HEK293 (cell line): ENCODE measurements around the gene RPL12.

Source experiments
- CTCF ChIA-PET: fragments of 350-600 bp; formaldehyde crosslinking; extraction: SDS; loops from one replicate; lab custom pipeline; 2021; ENCODE audit warnings: antibody characterized with exemption; lab: Yijun Ruan, JAX
- POLR2A ChIA-PET: fragments of 300-600 bp; formaldehyde crosslinking; extraction: SDS; loops from one replicate; lab custom pipeline; 2020; ENCODE audit warnings: antibody characterized with exemption, inconsistent platforms; lab: Yijun Ruan, JAX
- H3K27ac ChIP-seq: fragments of 200-500 bp; sonication (Bioruptor generic); 2 replicates; pipeline ENCODE4 v1.5.1; 2014; ENCODE audit warnings: low read depth, low read length, control low read depth, inconsistent platforms; ENCODE audit errors: extremely low read depth
- H3K36me3 ChIP-seq, 2 experiments: fragments of 200-500 bp in 1 of 2; sonication (Bioruptor generic) in 1 of 2; 1 replicate in 1 of 2; 2 replicates in 1 of 2; pipeline ENCODE4 v1.5.1; 2014 to 2017; ENCODE audit warnings: inconsistent platforms in 2 of 2, low read length in 2 of 2; ENCODE audit not compliant: control insufficient read depth in 2 of 2, insufficient read depth in 1 of 2
- H3K4me1 ChIP-seq: fragments of 200-500 bp; sonication (Bioruptor generic); 2 replicates; pipeline ENCODE4 v1.5.1; 2014; ENCODE audit warnings: mild to moderate bottlenecking, low read length, inconsistent platforms; ENCODE audit not compliant: control insufficient read depth, insufficient read depth
- H3K4me3 ChIP-seq: 2 replicates; pipeline ENCODE4 v1.5.1; 2011; ENCODE audit warnings: low read depth, mild to moderate bottlenecking, control low read depth, low read length, moderate library complexity
- H3K9me3 ChIP-seq: fragments of 200-500 bp; sonication (Bioruptor generic); 2 replicates; pipeline ENCODE4 v1.5.1; 2014; ENCODE audit warnings: low read depth, low read length, inconsistent platforms; ENCODE audit not compliant: control insufficient read depth, insufficient read depth
- BCL11B ChIP-seq: fragments of 450-650 bp; formaldehyde crosslinking; IDR thresholded peaks from 2 replicates; pipeline ENCODE4 v1.5.1; 2016; ENCODE audit warnings: low read depth, missing biosample characterization, missing genetic modification characterization
- EGR2 ChIP-seq: fragments of 450-650 bp; formaldehyde crosslinking; IDR thresholded peaks from 2 replicates; pipeline ENCODE4 v1.5.1; 2016; ENCODE audit warnings: low read depth, missing biosample characterization, missing genetic modification characterization
- GLI2 ChIP-seq: fragments of 450-650 bp; formaldehyde crosslinking; IDR thresholded peaks from 2 replicates; pipeline ENCODE4; 2017; ENCODE audit warnings: missing biosample characterization, missing genetic modification characterization, low read depth, borderline replicate concordance
- KLF1 ChIP-seq: fragments of 450-650 bp; formaldehyde crosslinking; IDR thresholded peaks from 2 replicates; pipeline ENCODE4 v1.5.1; 2016; ENCODE audit warnings: missing biosample characterization, missing genetic modification characterization
- OVOL3 ChIP-seq: fragments of 450-650 bp; formaldehyde crosslinking; IDR thresholded peaks from 2 replicates; pipeline ENCODE4 v1.5.1; 2016; ENCODE audit warnings: missing biosample characterization, missing genetic modification characterization
- PRDM1 ChIP-seq: fragments of 450-650 bp; formaldehyde crosslinking; IDR thresholded peaks from 2 replicates; pipeline ENCODE4; 2016; ENCODE audit warnings: missing biosample characterization, missing genetic modification characterization
- SP3 ChIP-seq: fragments of 450-650 bp; formaldehyde crosslinking; IDR thresholded peaks from 2 replicates; pipeline ENCODE4 v1.5.1; 2016; ENCODE audit warnings: missing biosample characterization, missing genetic modification characterization
- ZBTB8A ChIP-seq: fragments of 450-650 bp; formaldehyde crosslinking; IDR thresholded peaks from 2 replicates; pipeline ENCODE4 v1.5.1; 2016; ENCODE audit warnings: missing biosample characterization, missing genetic modification characterization
- ZFHX2 ChIP-seq: fragments of 450-650 bp; formaldehyde crosslinking; conservative IDR thresholded peaks from 2 replicates; pipeline ENCODE4 v1.5.1; 2016; ENCODE audit warnings: missing biosample characterization, missing genetic modification characterization
- ZFP41 ChIP-seq: fragments of 450-650 bp; formaldehyde crosslinking; IDR thresholded peaks from 2 replicates; pipeline ENCODE4 v1.5.1; 2016; ENCODE audit warnings: missing biosample characterization, missing genetic modification characterization, borderline replicate concordance
- ZIC2 ChIP-seq: fragments of 450-650 bp; formaldehyde crosslinking; IDR thresholded peaks from 2 replicates; pipeline ENCODE4 v1.5.1; 2016; ENCODE audit warnings: missing biosample characterization, missing genetic modification characterization
- ZNF16 ChIP-seq: fragments of 450-650 bp; formaldehyde crosslinking; IDR thresholded peaks from 2 replicates; pipeline ENCODE4 v1.5.1; 2016; ENCODE audit warnings: low read depth, missing biosample characterization, missing genetic modification characterization
- ZNF24 ChIP-seq: fragments of 450-650 bp; formaldehyde crosslinking; IDR thresholded peaks from 2 replicates; pipeline ENCODE4 v1.5.1; 2016; ENCODE audit warnings: missing biosample characterization, missing genetic modification characterization
- ZNF341 ChIP-seq: fragments of 450-650 bp; formaldehyde crosslinking; IDR thresholded peaks from 2 replicates; pipeline ENCODE4; 2016; ENCODE audit warnings: low read depth, missing biosample characterization, missing genetic modification characterization
- ZNF416 ChIP-seq: fragments of 450-650 bp; formaldehyde crosslinking; IDR thresholded peaks from 2 replicates; pipeline ENCODE4 v1.5.1; 2016; ENCODE audit warnings: missing biosample characterization, missing genetic modification characterization
- ZNF423 ChIP-seq: fragments of 450-650 bp; formaldehyde crosslinking; IDR thresholded peaks from 2 replicates; pipeline ENCODE4 v1.5.1; 2016; ENCODE audit warnings: missing biosample characterization, missing genetic modification characterization
- ZNF473 ChIP-seq: fragments of 450-650 bp; formaldehyde crosslinking; IDR thresholded peaks from 2 replicates; pipeline ENCODE4 v1.5.1; 2017; ENCODE audit warnings: missing biosample characterization, missing genetic modification characterization
- ZNF48 ChIP-seq: fragments of 450-650 bp; formaldehyde crosslinking; IDR thresholded peaks from 2 replicates; pipeline ENCODE4 v1.5.1; 2016; ENCODE audit warnings: missing biosample characterization, missing genetic modification characterization
- ZNF600 ChIP-seq: fragments of 450-650 bp; formaldehyde crosslinking; IDR thresholded peaks from 2 replicates; pipeline ENCODE4 v1.5.1; 2016; ENCODE audit warnings: missing biosample characterization, missing genetic modification characterization
- ZNF677 ChIP-seq: fragments of 450-650 bp; IDR thresholded peaks from 2 replicates; pipeline ENCODE4 v1.5.0; 2018; ENCODE audit warnings: missing biosample characterization, mild to moderate bottlenecking, missing genetic modification characterization, moderate library complexity
- ZNF785 ChIP-seq: fragments of 450-650 bp; formaldehyde crosslinking; IDR thresholded peaks from 2 replicates; pipeline ENCODE4 v1.5.1; 2016; ENCODE audit warnings: missing biosample characterization, missing genetic modification characterization
- ZNF830 ChIP-seq: fragments of 450-650 bp; IDR thresholded peaks from 2 replicates; pipeline ENCODE4 v1.5.0; 2018; ENCODE audit warnings: missing biosample characterization, missing genetic modification characterization, low read depth, mild to moderate bottlenecking, moderate library complexity
- TF ChIP-seq, protein P1 (sequence below): fragments of 450-650 bp; formaldehyde crosslinking; IDR thresholded peaks from 2 replicates; pipeline ENCODE4 v1.5.1; 2016; ENCODE audit warnings: missing biosample characterization, missing genetic modification characterization
- TF ChIP-seq, protein P2 (sequence below): fragments of 450-650 bp; IDR thresholded peaks from 2 replicates; pipeline ENCODE4 v1.5.1; 2018; ENCODE audit warnings: missing biosample characterization, missing genetic modification characterization
- TF ChIP-seq, protein P3 (sequence below): fragments of 450-650 bp; formaldehyde crosslinking; optimal IDR thresholded peaks from 2 replicates; pipeline ENCODE3; 2016; ENCODE audit warnings: missing biosample characterization, mild to moderate bottlenecking, missing genetic modification characterization
- TF ChIP-seq, protein P4 (sequence below): fragments of 450-650 bp; formaldehyde crosslinking; IDR thresholded peaks from 2 replicates; pipeline ENCODE4 v1.5.1; 2016; ENCODE audit warnings: missing biosample characterization, missing genetic modification characterization

Gene RPL12

DNA sequence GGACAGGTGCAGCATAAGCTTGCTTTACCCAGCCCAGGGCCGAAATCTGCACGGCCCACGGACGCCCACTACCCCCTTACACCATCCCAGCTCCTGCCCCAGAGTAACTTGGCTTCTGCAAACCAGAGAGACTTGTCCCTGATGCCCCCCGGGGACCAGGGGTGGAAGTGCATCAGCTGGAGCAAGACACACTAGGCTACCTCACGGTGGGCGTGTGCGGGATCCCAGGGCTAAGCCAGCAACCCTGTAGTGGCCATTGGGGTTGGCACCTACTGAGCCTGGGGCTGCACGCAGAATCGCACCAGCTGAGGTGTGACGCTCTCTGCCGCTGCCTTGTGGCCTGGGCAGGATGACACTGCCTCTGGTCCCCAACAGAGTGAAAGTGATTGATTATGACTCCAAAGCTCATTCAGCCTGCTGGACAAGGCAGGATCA lies 33.2 kb downstream of the RPL12 start:
- Histone ChIP-seq H3K4me3 (no peak overlapping the region), H3K36me3 (no peaks in the 10 kb centered on the region), H3K4me1 (0 out of 2 replicates have a peak, but pooled peaks cover 3% of the 10 kb centered on the region), H3K27ac (no peak overlapping the region), H3K9me3 (no peaks in the 10 kb centered on the region)
- ChIA-PET POLR2A (interaction anchor here (0.5 to 1.2 kb wide), 2 partner anchors 22 to 160 kb away, joined by 4 to 8 read pairs; no protein-coding TSS in a partner anchor), CTCF (interaction anchor here (0.6 to 2.0 kb wide), 8 partner anchors 16 to 213 kb away, joined by 3 to 5 read pairs (median 3); no protein-coding TSS in a partner anchor)
- TF ChIP-seq SP3 (tag by site-specific recombination) (no peak), EGR2 (tag by site-specific recombination) (peak; percentile 69), ZIC2 (tag by site-specific recombination) (peak; percentile 64), ZFHX2 (tag by site-specific recombination) (peak; percentile 59)
- TF ChIP-seq, protein P1, sequence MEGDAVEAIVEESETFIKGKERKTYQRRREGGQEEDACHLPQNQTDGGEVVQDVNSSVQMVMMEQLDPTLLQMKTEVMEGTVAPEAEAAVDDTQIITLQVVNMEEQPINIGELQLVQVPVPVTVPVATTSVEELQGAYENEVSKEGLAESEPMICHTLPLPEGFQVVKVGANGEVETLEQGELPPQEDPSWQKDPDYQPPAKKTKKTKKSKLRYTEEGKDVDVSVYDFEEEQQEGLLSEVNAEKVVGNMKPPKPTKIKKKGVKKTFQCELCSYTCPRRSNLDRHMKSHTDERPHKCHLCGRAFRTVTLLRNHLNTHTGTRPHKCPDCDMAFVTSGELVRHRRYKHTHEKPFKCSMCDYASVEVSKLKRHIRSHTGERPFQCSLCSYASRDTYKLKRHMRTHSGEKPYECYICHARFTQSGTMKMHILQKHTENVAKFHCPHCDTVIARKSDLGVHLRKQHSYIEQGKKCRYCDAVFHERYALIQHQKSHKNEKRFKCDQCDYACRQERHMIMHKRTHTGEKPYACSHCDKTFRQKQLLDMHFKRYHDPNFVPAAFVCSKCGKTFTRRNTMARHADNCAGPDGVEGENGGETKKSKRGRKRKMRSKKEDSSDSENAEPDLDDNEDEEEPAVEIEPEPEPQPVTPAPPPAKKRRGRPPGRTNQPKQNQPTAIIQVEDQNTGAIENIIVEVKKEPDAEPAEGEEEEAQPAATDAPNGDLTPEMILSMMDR (tag by site-specific recombination), result 0 out of 2 replicates have a peak, but pooled peaks have one; percentile 17

DNA sequence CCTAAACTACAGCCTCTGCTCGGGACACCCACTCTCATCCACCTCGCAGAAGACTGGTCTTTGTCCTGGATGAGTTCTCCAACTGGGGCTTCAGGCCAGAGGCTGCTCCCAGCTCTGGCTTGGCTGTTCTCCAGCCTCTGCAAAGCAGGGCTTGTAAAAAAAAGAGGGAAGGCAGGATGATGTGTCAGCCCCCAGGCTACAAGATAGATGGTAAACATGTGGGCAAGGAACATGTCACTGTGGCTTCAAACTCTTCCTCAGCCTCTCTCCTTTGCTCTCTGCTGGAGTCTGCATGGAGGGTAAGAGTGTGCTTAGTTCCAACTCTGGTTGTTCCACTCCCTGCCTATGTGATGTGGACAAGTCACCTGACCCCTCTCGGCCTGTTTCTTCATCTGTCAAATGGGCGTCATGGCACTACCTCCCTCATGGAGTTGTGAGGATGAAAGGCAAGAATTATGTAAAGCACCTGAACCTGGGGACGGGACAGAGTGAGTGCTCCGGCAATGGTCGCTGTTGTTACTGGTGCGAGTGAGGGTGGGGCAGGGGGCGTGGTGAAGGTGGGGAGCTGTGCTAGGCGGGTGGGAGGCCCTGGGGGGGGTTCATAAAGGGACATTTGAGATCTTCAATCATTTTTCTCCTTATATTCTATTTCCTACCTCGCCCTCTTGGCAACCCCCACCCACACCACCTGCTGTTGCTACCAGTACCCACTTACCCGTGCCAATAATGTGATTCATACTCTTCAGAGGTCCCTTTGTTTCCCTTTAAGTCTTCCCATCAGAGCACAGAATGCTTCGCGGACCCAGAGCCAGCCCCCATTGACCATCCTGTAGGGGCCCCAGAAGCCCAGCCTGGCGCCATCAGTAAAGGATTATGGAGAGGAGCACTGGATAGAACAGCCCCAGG lies 33.8 kb downstream of the RPL12 start:
- no peak overlapping the region for H3K4me3 ChIP-seq
- H3K27ac ChIP-seq, result no peak overlapping the region
- no peaks in the 10 kb centered on the region for H3K4me1 ChIP-seq
- ChIA-PET CTCF (interaction anchor here (0.6 to 2.0 kb wide), 8 partner anchors 13 to 212 kb away, joined by 3 to 5 read pairs (median 3); no protein-coding TSS in a partner anchor), POLR2A (interaction anchor here (0.5 to 1.2 kb wide), 2 partner anchors 21 to 161 kb away, joined by 4 to 8 read pairs; no protein-coding TSS in a partner anchor)
- no peaks in the 10 kb centered on the region; a peak in 1 of 3 replicates for H3K36me3 ChIP-seq
- no peaks in the 10 kb centered on the region for H3K9me3 ChIP-seq
- TF ChIP-seq GLI2 (tag by site-specific recombination) (no peak), ZNF416 (tag by site-specific recombination) (no peak), ZNF48 (no peak), ZNF16 (tag by site-specific recombination) (no peak), OVOL3 (tag by site-specific recombination) (no peak), ZNF830 (tag by site-specific recombination) (no peak), ZFP41 (tag by site-specific recombination) (no peak), KLF1 (tag by site-specific recombination) (peak; percentile 84), ZNF473 (tag by site-specific recombination) (no peak), ZBTB8A (tag by site-specific recombination) (no peak), BCL11B (no peak), ZNF423 (tag by site-specific recombination) (no peak), ZNF341 (tag by site-specific recombination) (peak; percentile 57), PRDM1 (tag by site-specific recombination) (no peak), ZNF677 (tag by site-specific recombination) (no peak), ZNF24 (tag by site-specific recombination) (no peak), ZNF600 (peak; percentile 66), ZNF785 (tag by site-specific recombination) (no peak)
- TF ChIP-seq, protein P2, sequence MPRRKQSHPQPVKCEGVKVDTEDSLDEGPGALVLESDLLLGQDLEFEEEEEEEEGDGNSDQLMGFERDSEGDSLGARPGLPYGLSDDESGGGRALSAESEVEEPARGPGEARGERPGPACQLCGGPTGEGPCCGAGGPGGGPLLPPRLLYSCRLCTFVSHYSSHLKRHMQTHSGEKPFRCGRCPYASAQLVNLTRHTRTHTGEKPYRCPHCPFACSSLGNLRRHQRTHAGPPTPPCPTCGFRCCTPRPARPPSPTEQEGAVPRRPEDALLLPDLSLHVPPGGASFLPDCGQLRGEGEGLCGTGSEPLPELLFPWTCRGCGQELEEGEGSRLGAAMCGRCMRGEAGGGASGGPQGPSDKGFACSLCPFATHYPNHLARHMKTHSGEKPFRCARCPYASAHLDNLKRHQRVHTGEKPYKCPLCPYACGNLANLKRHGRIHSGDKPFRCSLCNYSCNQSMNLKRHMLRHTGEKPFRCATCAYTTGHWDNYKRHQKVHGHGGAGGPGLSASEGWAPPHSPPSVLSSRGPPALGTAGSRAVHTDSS (tag by site-specific recombination), result 0 out of 2 replicates have a peak, but pooled peaks have one; percentile 28
- TF ChIP-seq, protein P3, sequence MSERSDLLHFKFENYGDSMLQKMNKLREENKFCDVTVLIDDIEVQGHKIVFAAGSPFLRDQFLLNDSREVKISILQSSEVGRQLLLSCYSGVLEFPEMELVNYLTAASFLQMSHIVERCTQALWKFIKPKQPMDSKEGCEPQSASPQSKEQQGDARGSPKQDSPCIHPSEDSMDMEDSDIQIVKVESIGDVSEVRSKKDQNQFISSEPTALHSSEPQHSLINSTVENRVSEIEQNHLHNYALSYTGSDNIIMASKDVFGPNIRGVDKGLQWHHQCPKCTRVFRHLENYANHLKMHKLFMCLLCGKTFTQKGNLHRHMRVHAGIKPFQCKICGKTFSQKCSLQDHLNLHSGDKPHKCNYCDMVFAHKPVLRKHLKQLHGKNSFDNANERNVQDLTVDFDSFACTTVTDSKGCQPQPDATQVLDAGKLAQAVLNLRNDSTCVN (tag by site-specific recombination), result no peak
- TF ChIP-seq, protein P4, sequence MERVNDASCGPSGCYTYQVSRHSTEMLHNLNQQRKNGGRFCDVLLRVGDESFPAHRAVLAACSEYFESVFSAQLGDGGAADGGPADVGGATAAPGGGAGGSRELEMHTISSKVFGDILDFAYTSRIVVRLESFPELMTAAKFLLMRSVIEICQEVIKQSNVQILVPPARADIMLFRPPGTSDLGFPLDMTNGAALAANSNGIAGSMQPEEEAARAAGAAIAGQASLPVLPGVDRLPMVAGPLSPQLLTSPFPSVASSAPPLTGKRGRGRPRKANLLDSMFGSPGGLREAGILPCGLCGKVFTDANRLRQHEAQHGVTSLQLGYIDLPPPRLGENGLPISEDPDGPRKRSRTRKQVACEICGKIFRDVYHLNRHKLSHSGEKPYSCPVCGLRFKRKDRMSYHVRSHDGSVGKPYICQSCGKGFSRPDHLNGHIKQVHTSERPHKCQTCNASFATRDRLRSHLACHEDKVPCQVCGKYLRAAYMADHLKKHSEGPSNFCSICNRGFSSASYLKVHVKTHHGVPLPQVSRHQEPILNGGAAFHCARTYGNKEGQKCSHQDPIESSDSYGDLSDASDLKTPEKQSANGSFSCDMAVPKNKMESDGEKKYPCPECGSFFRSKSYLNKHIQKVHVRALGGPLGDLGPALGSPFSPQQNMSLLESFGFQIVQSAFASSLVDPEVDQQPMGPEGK (tag by site-specific recombination), result no peak
